ENCODE results near the gene ASXL2. TPM values are rescaled to one million over a fixed set of nuclear protein-coding genes. Genes with fewer than 3 reads are reported as not detected.

ASXL2 gene
- total RNA-seq, 8 experiments from 2014 or later, result 3.3 to 24.0 (median 8.2) TPM

- ATAC-seq (replicated peaks in 6 of 8), result no peak
- in situ Hi-C loops (cut with MboI; ENCODE audit: low pct_unique_long_range_greater_than_20kb in 2 of 9, low sequenced_read_pairs in 9 of 9, unreplicated experiment in 9 of 9), result no loop called here
- H3K4me1 ChIP-seq (replicated peaks in 1 of 2), result no peaks in the 10 kb centered on the region
- no peak overlapping the region for H3K27ac ChIP-seq
- no peak overlapping the region for H3K4me3 ChIP-seq
- WGBS, 10 experiments, result 88 to 100% (median 100%) methylated on average over 1 of the region's 1 CpG; no CpG with 5 or more reads in 4 of the 10 experiments
These were observed 79.0 kb downstream of the ASXL2 start for GRCh38 chr2:25799301-25799700.

DNA sequence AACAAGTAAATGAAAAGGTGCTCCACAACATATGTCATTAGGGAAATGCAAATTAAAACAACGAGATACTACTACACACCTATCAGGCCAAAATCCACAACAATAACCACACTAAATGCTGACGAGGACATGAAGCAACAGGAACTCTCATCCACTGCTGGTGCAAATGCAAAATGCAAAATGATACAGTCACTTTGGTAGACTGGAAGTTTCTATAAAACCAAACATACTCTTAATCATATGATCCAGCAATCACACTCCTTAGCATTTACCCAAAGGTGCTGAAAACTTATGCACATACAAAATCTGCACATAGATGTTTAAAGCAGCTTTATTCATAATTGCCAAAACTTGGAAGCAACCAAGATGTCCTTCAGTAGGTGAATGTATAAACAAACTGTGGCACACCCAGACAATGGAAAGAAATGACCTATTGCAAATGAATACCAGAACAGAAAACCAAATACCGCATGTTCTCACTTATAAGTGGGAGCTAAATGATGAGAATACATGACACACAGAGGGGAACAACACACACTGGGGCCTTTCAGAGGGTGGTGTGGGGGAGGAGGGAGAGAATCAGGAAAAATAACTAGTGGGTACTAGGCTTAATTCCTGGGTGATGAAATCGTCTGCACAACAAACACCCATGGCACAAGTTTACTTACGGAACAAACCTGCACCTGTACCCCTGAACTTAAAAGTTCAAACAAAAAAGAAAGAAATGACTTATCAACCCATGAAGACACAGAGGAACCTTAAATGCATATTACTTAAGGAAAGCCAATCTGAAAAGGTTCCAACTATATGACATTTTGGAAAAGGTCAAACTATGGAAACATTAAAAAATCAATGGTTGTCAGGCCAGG lies 80.4 kb downstream of the ASXL2 start:
- Histone ChIP-seq H3K4me3 (no peak overlapping the region), H3K4me1 (replicated peaks in 1 of 2) (no peaks in the 10 kb centered on the region), H3K27ac (no peak overlapping the region)
- peak in 3 of 8 experiments; percentile 87 to 94 (median 88) for ATAC-seq (replicated peaks in 6 of 8)
- in situ Hi-C loops (cut with MboI; ENCODE audit: low pct_unique_long_range_greater_than_20kb in 2 of 9, low sequenced_read_pairs in 9 of 9, unreplicated experiment in 9 of 9), result no loop called here
- 56 to 100% (median 86%) methylated on average over 1 to 5 of the region's 5 CpGs for WGBS, 10 experiments

- in situ Hi-C loops (cut with MboI; ENCODE audit: low pct_unique_long_range_greater_than_20kb in 2 of 9, low sequenced_read_pairs in 9 of 9, unreplicated experiment in 9 of 9), result no loop called here
- 86 to 100% (median 100%) methylated on average over 1 to 4 of the region's 4 CpGs for WGBS, 10 experiments
- Histone ChIP-seq H3K4me3 (no peak overlapping the region), H3K27ac (no peak overlapping the region), H3K4me1 (replicated peaks in 1 of 2) (no peaks in the 10 kb centered on the region)
- no peak for ATAC-seq (replicated peaks in 6 of 8)
These were observed 83.6 kb downstream of the ASXL2 start for GRCh38 chr2:25794544-25795276.

DNA sequence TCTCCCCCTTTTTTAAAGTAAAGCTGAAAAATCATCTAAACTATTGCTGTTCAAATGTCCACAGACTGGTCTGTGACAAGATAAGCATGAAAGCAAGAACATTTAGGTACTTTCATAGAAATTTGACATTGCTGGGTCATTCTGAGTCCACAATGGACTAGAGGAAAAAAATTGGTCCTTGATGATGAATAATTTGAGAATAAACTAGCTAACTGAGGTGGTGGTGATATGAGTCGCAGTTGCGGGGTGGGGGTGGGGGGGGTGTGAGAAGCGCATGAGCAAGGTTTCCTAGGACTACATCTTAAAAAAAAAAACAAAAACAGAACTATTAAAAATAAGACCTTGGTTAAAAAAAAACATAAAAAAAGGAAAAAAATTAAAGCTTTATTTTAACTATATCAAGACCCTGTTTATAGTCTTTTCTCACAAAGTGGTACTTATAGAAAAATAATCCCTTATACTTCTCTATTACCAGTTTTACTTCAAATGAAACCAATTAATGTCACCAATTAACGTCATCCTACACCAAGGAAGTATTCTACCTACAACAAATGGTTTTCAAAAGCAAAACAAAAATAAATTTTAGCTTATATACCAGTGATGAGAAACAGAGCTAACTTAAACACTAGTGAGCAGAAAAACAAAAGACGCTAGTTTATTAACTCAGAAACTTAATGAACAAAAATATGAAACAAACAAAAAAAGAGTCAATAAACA lies 88.1 kb downstream of the ASXL2 start:
- Histone ChIP-seq H3K27ac (no peak overlapping the region), H3K4me1 (replicated peaks in 1 of 2) (no peaks in the 10 kb centered on the region), H3K4me3 (no peak overlapping the region)
- WGBS, 10 experiments, result 84 to 100% (median 96%) methylated on average over 1 to 5 of the region's 5 CpGs; no CpG with 5 or more reads in 1 of the 10 experiments
- ATAC-seq (replicated peaks in 6 of 8), result no peak
- in situ Hi-C loops (cut with MboI; ENCODE audit: low pct_unique_long_range_greater_than_20kb in 2 of 9, low sequenced_read_pairs in 9 of 9, unreplicated experiment in 9 of 9), result no loop called here

DNA sequence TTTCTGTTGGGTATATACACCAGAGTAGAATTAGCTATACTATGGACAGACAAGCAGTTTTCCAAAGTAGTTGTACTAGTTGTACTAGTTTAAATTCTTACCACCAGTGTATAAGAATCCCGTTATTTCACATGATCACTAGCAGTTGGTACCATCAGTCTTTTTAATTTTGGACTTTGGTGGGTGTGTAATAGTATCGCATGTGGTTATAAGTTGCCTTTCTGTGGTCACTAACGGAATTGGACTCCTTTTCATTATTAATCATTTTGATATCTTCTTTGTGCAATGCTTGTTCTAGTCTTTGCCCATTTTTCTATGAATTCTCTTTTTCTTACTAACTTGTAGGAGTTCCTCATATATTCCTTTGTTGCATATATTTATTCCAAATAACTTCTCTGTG lies 89.8 kb downstream of the ASXL2 start:
- Histone ChIP-seq H3K4me1 (replicated peaks in 1 of 2) (no peaks in the 10 kb centered on the region), H3K27ac (no peak overlapping the region), H3K4me3 (no peak overlapping the region)
- no peak for ATAC-seq (replicated peaks in 6 of 8)
- WGBS, 10 experiments, result 86 to 100% (median 94%) methylated on average over 2 to 3 of the region's 3 CpGs
- in situ Hi-C loops (cut with MboI; ENCODE audit: low pct_unique_long_range_greater_than_20kb in 2 of 9, low sequenced_read_pairs in 9 of 9, unreplicated experiment in 9 of 9), result no loop called here

GRCh38 chr2:25787020-25787419 lies 91.3 kb downstream of the ASXL2 start:
- Histone ChIP-seq H3K27ac (no peak overlapping the region), H3K4me1 (replicated peaks in 1 of 2) (no peaks in the 10 kb centered on the region), H3K4me3 (no peak overlapping the region)
- 79 to 100% (median 94%) methylated on average over 1 to 2 of the region's 2 CpGs; no CpG with 5 or more reads in 1 of the 10 experiments for whole genome bisulfite sequencing, 10 experiments
- in situ Hi-C loops (cut with MboI; ENCODE audit: low pct_unique_long_range_greater_than_20kb in 2 of 9, low sequenced_read_pairs in 9 of 9, unreplicated experiment in 9 of 9), result no loop called here
- no peak for ATAC-seq (replicated peaks in 6 of 8)

GRCh38 chr2:25784404-25784803 lies 93.9 kb downstream of the ASXL2 start:
- in situ Hi-C loops (cut with MboI; ENCODE audit: low pct_unique_long_range_greater_than_20kb in 2 of 9, low sequenced_read_pairs in 9 of 9, unreplicated experiment in 9 of 9), result no loop called here
- 87 to 100% (median 100%) methylated on average over 2 to 4 of the region's 4 CpGs; no CpG with 5 or more reads in 1 of the 10 experiments for WGBS, 10 experiments
- no peak overlapping the region for H3K4me3 ChIP-seq
- no peak overlapping the region for H3K27ac ChIP-seq
- ATAC-seq (replicated peaks in 6 of 8), result no peak
- H3K4me1 ChIP-seq (replicated peaks in 1 of 2), result no peaks in the 10 kb centered on the region

DNA sequence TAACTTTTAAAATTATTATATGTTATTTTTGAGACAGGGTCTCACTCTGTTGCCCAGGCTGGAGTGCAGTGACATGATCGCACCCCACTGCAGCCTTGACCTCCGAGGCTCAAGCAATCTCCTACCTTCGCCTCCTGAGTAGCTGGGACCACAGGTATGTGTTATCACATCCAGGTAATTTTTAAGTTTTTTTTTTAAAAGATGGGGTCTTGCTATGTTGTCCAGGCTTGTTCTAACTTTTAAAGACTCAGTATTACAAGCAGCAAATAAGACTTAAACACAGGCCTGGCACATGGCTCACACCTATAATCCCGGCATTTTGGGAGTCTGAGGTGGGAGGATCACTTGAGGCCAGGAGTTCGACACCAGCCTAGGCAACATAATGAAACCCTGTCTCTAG lies 101.2 kb downstream of the ASXL2 start:
- in situ Hi-C loops (cut with MboI; ENCODE audit: low pct_unique_long_range_greater_than_20kb in 2 of 9, low sequenced_read_pairs in 9 of 9, unreplicated experiment in 9 of 9), result no loop called here
- ATAC-seq (replicated peaks in 6 of 8), result no peak

GRCh38 chr2:25772078-25772477 lies 106.2 kb downstream of the ASXL2 start:
- H3K27ac ChIP-seq, result no peak overlapping the region
- in situ Hi-C loops (cut with MboI; ENCODE audit: low pct_unique_long_range_greater_than_20kb in 2 of 9, low sequenced_read_pairs in 9 of 9, unreplicated experiment in 9 of 9), result no loop called here
- no peaks in the 10 kb centered on the region for H3K4me1 ChIP-seq (replicated peaks in 1 of 2)
- no peak for ATAC-seq (replicated peaks in 6 of 8)
- 89 to 100% (median 97%) methylated on average over 1 to 4 of the region's 4 CpGs; no CpG with 5 or more reads in 1 of the 10 experiments for WGBS, 10 experiments
- H3K4me3 ChIP-seq, result no peak overlapping the region

More for the DNA sequence above, 101.2 kb downstream of the ASXL2 start:
- Histone ChIP-seq H3K4me3 (no peak overlapping the region), H3K4me1 (replicated peaks in 1 of 2) (no peaks in the 10 kb centered on the region), H3K27ac (no peak overlapping the region)
- WGBS, 10 experiments, result 80 to 100% (median 98%) methylated on average over 1 to 5 of the region's 5 CpGs

DNA sequence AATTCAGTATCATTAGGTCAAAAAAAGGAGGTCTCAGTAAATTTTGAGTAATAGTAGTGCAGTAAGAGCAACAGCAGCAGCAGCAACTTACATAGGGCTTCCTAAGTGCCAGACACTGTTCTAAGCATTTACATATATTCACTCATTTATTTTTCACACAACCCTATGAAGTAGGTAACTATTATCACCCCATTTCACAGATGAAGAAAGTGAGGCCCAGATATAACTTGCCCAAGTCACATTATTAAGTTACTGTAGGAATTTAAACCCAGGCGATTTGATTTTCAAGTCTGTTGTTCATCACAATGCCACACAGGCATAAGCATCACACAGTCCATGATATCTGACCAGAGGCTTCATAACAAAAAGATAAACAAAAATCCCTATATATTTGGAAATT lies 114.7 kb downstream of the ASXL2 start:
- no peak for ATAC-seq (replicated peaks in 6 of 8)
- 80 to 100% (median 100%) methylated on average over 1 of the region's 1 CpG; no CpG with 5 or more reads in 2 of the 10 experiments for WGBS, 10 experiments
- in situ Hi-C loops (cut with MboI; ENCODE audit: low pct_unique_long_range_greater_than_20kb in 2 of 9, low sequenced_read_pairs in 9 of 9, unreplicated experiment in 9 of 9), result no loop called here
- Histone ChIP-seq H3K4me1 (replicated peaks in 1 of 2) (no peaks in the 10 kb centered on the region), H3K4me3 (no peak overlapping the region), H3K27ac (no peak overlapping the region)

DNA sequence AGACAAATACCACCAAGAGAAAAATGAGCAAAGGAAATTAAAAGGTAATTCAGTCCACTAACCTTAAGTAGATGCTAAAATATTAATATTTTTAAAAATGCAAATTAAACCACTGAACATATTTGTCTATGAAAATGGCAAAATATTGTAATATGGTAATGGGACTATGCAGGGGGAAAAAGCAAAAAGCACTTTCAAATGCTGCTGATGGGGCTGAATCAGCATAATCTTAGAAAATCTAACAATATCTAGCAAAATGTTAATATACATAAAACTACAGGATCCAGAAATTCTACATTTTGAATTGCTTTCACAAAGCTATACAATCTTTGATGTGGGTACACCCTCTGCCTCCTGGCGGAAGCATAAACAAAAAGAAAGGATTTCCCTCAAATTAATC lies 118.0 kb downstream of the ASXL2 start:
- no peak overlapping the region for H3K4me3 ChIP-seq
- ATAC-seq (replicated peaks in 6 of 8), result peak in 1 of 8 experiments; percentile 51
- 13 to 100% (median 83%) methylated on average over 1 of the region's 1 CpG; no CpG with 5 or more reads in 3 of the 10 experiments for WGBS, 10 experiments
- H3K4me1 ChIP-seq (replicated peaks in 1 of 2), result no peaks in the 10 kb centered on the region
- H3K27ac ChIP-seq, result no peak overlapping the region
- in situ Hi-C loops (cut with MboI; ENCODE audit: low pct_unique_long_range_greater_than_20kb in 2 of 9, low sequenced_read_pairs in 9 of 9, unreplicated experiment in 9 of 9), result no loop called here

DNA sequence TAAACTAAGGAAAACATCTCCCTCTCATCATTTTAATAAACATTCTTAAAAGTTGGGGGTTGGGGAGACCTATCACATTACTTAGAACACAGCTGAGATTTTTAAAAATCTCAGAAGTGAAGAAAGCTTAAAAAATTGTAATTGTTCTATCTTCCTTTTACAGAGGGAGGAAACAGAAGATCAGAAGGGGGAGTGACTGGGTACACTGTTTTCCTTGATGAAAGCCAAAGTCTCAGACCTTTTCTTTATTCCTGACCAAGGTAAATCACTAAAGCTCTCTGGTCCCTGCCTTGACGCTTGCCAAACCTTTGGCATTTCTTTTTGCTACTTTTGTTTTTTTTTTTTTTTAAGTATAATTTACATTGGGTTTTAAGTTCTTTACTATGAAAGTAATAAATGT lies 119.9 kb downstream of the ASXL2 start:
- ATAC-seq (replicated peaks in 6 of 8), result no peak
- Histone ChIP-seq H3K27ac (no peak overlapping the region), H3K4me3 (no peak overlapping the region), H3K4me1 (replicated peaks in 1 of 2) (no peaks in the 10 kb centered on the region)
- in situ Hi-C loops (cut with MboI; ENCODE audit: low pct_unique_long_range_greater_than_20kb in 2 of 9, low sequenced_read_pairs in 9 of 9, unreplicated experiment in 9 of 9), result no loop called here
- WGBS, 10 experiments, result 80 to 100% (median 100%) methylated on average over 1 of the region's 1 CpG

GRCh38 chr2:25757906-25758305 lies 120.4 kb downstream of the ASXL2 start:
- 71 to 100% (median 96%) methylated on average over 1 of the region's 1 CpG; no CpG with 5 or more reads in 2 of the 10 experiments for WGBS, 10 experiments
- Histone ChIP-seq H3K27ac (no peak overlapping the region), H3K4me3 (no peak overlapping the region), H3K4me1 (replicated peaks in 1 of 2) (no peaks in the 10 kb centered on the region)
- no peak for ATAC-seq (replicated peaks in 6 of 8)
- in situ Hi-C loops (cut with MboI; ENCODE audit: low pct_unique_long_range_greater_than_20kb in 2 of 9, low sequenced_read_pairs in 9 of 9, unreplicated experiment in 9 of 9), result no loop called here
